Suppressor macrophage treated with lipopolysaccharide for 1 hour (primary cell): ENCODE data around the gene MANEA.

Source experiments
- DNase-seq, 3 donors: peaks; one replicate each; pipeline ENCODE4 v3.0.0-alpha.2; 2020 to 2022

The MANEA gene

GRCh38 chr6:95587989-95588388 lies 10.7 kb downstream of the MANEA start:
- DNase-seq = no peak

GRCh38 chr6:95589067-95589466 lies 11.7 kb downstream of the MANEA start:
- DNase-seq = no peak

GRCh38 chr6:95589826-95590570 lies 12.7 kb downstream of the MANEA start:
- DNase-seq = no peak

GRCh38 chr6:95593025-95593424 lies 15.7 kb downstream of the MANEA start:
- no peak for DNase-seq

GRCh38 chr6:95596021-95596420 lies 18.7 kb downstream of the MANEA start:
- no peak for DNase-seq

- no peak for DNase-seq
Observed at GRCh38 chr6:95599706-95600105, 22.4 kb downstream of the MANEA start.

GRCh38 chr6:95601133-95601532 lies 23.8 kb downstream of the MANEA start:
- no peak for DNase-seq

- no peak for DNase-seq
Observed at GRCh38 chr6:95614094-95614493, 36.8 kb downstream of the MANEA start.

GRCh38 chr6:95629551-95629950 lies 52.2 kb downstream of the MANEA start:
- no peak for DNase-seq

GRCh38 chr6:95636552-95637431 lies 59.5 kb downstream of the MANEA start:
- DNase-seq = no peak

GRCh38 chr6:95648636-95649035 lies 71.3 kb downstream of the MANEA start:
- DNase-seq = no peak

GRCh38 chr6:95649451-95649850 lies 72.1 kb downstream of the MANEA start:
- no peak for DNase-seq

GRCh38 chr6:95654176-95654575 lies 76.8 kb downstream of the MANEA start:
- DNase-seq = no peak

- no peak for DNase-seq
Observed at GRCh38 chr6:95658886-95659285, 81.6 kb downstream of the MANEA start.
